Transverse colon (tissue), 4 donors: ENCODE measurements around the gene TMEM119.

Source experiments
- EP300 ChIP-seq: sonication (generic); formaldehyde crosslinking; IDR thresholded peaks from one replicate; pipeline ENCODE4 v1.6.1; 2017; ENCODE audit warnings: antibody characterized with exemption, low read depth
- POLR2A ChIP-seq: fragments of 450-650 bp; IDR thresholded peaks from one replicate; pipeline ENCODE4 v1.6.1; 2016; ENCODE audit warnings: antibody characterized with exemption, mild to moderate bottlenecking, moderate library complexity
- POLR2AphosphoS5 ChIP-seq, 3 donors: sonication (generic); formaldehyde crosslinking; IDR thresholded peaks; one replicate each; pipeline ENCODE4 v1.6.1; 2016; ENCODE audit warnings: antibody characterized with exemption in 3 of 3
- TF ChIP-seq, protein P1 (sequence below), 5 experiments: fragments of 200-600 bp in 3 of 5; fragments of 450-650 bp in 2 of 5; sonication (generic) in 3 of 5; IDR thresholded peaks; 1 replicate in 2 of 5; 2 replicates in 3 of 5; pipeline ENCODE4 v1.5.1; 2016 to 2017; ENCODE audit warnings: antibody characterized with exemption in 5 of 5, inconsistent platforms in 3 of 5, mild to moderate bottlenecking in 2 of 5, moderate library complexity in 1 of 5

DNA sequence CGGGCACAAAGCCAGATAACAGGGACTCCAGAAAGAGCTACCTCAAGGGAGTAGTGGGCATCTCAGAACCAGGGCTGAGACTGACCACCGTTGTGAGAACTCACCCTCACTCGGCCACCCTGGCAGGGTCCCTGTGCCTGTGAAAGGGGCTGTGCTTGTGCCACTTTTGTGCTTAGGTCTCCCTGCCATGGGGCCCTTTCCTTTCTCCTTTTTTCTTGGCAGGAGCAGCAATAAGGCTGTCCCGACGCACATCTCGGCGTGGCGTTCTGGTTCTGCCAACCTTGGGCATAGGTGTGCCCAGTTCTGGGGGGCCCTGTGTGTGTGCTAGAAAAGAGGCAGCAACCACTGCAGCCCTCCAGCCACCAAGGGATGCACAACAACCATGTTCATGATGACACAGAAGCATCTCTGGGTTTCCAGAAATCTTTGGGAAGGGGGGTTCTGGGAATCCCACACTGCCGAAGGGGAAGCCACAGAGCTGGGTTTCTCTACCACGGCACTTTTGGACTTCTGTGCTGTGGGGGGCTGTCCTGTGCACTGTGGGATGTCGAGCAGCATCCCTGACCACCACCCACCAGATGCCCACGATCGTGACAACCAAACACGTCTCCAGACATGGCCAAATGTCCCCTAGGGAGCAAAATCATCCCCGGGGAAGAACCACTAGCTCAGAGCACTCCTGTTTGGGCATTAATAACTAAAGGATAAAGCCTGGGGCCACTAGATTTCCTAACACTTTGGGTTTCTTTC, 13.1 kb upstream of the TMEM119 start:
- TF ChIP-seq, protein P1, sequence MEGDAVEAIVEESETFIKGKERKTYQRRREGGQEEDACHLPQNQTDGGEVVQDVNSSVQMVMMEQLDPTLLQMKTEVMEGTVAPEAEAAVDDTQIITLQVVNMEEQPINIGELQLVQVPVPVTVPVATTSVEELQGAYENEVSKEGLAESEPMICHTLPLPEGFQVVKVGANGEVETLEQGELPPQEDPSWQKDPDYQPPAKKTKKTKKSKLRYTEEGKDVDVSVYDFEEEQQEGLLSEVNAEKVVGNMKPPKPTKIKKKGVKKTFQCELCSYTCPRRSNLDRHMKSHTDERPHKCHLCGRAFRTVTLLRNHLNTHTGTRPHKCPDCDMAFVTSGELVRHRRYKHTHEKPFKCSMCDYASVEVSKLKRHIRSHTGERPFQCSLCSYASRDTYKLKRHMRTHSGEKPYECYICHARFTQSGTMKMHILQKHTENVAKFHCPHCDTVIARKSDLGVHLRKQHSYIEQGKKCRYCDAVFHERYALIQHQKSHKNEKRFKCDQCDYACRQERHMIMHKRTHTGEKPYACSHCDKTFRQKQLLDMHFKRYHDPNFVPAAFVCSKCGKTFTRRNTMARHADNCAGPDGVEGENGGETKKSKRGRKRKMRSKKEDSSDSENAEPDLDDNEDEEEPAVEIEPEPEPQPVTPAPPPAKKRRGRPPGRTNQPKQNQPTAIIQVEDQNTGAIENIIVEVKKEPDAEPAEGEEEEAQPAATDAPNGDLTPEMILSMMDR (IDR thresholded peaks at IDR 0.05), result no peak
- no peak for TF ChIP-seq POLR2A
- TF ChIP-seq POLR2AphosphoS5 (IDR thresholded peaks at IDR 0.05), result no peak
- no peak for TF ChIP-seq EP300
